Lung microvascular endothelial cell (primary cell): ENCODE data around the gene EIF2D. TPM values are rescaled to one million over a fixed set of nuclear protein-coding genes. Genes with fewer than 3 reads are reported as not detected.
"Not testable (repeated sequence)": the region's sequence is repeated elsewhere in the genome, so short reads cannot be mapped to it uniquely, and the experiment has no call there.

Experiments
- DNase-seq, 2 donors: peaks; one replicate each; pipeline versions ENCODE4 v3.0.0 to v3.0.0-alpha.2; 2010; ENCODE audit warnings: low read depth in 2 of 2
- total RNA-seq: library from RNA; depleted of rRNA; stranded (reverse); fragments of >200 nt; gene quantifications from 2 replicates; pipeline ENCODE4 v1.2.1, GENCODE V29; 2014

Gene EIF2D
- 34.2 and 45.4 TPM in 2 replicates for total RNA-seq

- peak; percentile 92 to 95 for DNase-seq
Measured at GRCh38 chr1:206612129-206612876, at the start of gene EIF2D. Gene EIF2D, minus strand, starts transcription at chr1:206612465. Its CDS starts 123 bp downstream, at chr1:206612342.

GRCh38 chr1:206661161-206661820 lies 49.0 kb upstream of the EIF2D start:
- no peak for DNase-seq

- no peak for DNase-seq
Measured at GRCh38 chr1:206660136-206660535, 47.9 kb upstream of the EIF2D start.

GRCh38 chr1:206658981-206659273 lies 46.7 kb upstream of the EIF2D start:
- no peak for DNase-seq

- DNase-seq, result peak; percentile 20 to 39
Measured at GRCh38 chr1:206658264-206658980, 46.2 kb upstream of the EIF2D start.

GRCh38 chr1:206657751-206658150 lies 45.5 kb upstream of the EIF2D start:
- no peak for DNase-seq

GRCh38 chr1:206656936-206657335 lies 44.7 kb upstream of the EIF2D start:
- no peak for DNase-seq

GRCh38 chr1:206655471-206655882 lies 43.2 kb upstream of the EIF2D start:
- peak in 1 of 2 donors; percentile 68 for DNase-seq

GRCh38 chr1:206654828-206655227 lies 42.6 kb upstream of the EIF2D start:
- peak; percentile 28 to 83 for DNase-seq

- peak in 1 of 2 donors; percentile 53 for DNase-seq
Measured at GRCh38 chr1:206653715-206654459, 41.6 kb upstream of the EIF2D start.

- peak in 1 of 2 donors; percentile 47 for DNase-seq
Measured at GRCh38 chr1:206651958-206652890, 40.0 kb upstream of the EIF2D start.

- DNase-seq, result no peak
Measured at GRCh38 chr1:206651014-206651413, 38.7 kb upstream of the EIF2D start.

- no peak for DNase-seq
Measured at GRCh38 chr1:206649261-206649921, 37.1 kb upstream of the EIF2D start.

GRCh38 chr1:206647224-206647623 lies 35.0 kb upstream of the EIF2D start:
- DNase-seq, result no peak

- no peak for DNase-seq
Measured at GRCh38 chr1:206646504-206646903, 34.2 kb upstream of the EIF2D start.

- DNase-seq, result no peak
Measured at GRCh38 chr1:206643118-206643698, 30.9 kb upstream of the EIF2D start.

- not testable (repeated sequence) for DNase-seq
Measured at GRCh38 chr1:206642074-206642473, 29.8 kb upstream of the EIF2D start.

GRCh38 chr1:206637605-206638004 lies 25.3 kb upstream of the EIF2D start:
- DNase-seq, result no peak

GRCh38 chr1:206636671-206637070 lies 24.4 kb upstream of the EIF2D start:
- no peak for DNase-seq

- peak in 1 of 2 donors; percentile 13 for DNase-seq
Measured at GRCh38 chr1:206635978-206636345, 23.7 kb upstream of the EIF2D start.
